Colonic mucosa (tissue), 4 donors: ENCODE data around the gene CACFD1. TPM values are rescaled to one million over a fixed set of nuclear protein-coding genes. Genes with fewer than 3 reads are reported as not detected.

Source experiments
- DNase-seq: peaks from one replicate; pipeline ENCODE4 v3.0.0-alpha.2; 2020
- H3K27ac ChIP-seq: fragments of 200-600 bp; one replicate; pipeline ENCODE4 v1.8.0; 2021
- H3K27me3 ChIP-seq: fragments of 200-600 bp; one replicate; pipeline ENCODE4 v1.8.0; 2021
- H3K36me3 ChIP-seq: fragments of 200-600 bp; one replicate; pipeline ENCODE4 v1.8.0; 2021
- H3K4me1 ChIP-seq: fragments of 200-600 bp; one replicate; pipeline ENCODE4 v1.8.0; 2021; ENCODE audit warnings: mild to moderate bottlenecking
- H3K4me3 ChIP-seq: fragments of 200-600 bp; one replicate; pipeline ENCODE4 v1.8.0; 2021
- H3K9ac ChIP-seq, 2 donors: one replicate each; pipeline ENCODE4 v1.7.0; 2013; ENCODE audit warnings: control low read depth in 2 of 2, low read depth in 2 of 2, low read length in 2 of 2
- H3K9me3 ChIP-seq: fragments of 200-600 bp; one replicate; pipeline ENCODE4 v1.8.0; 2021
- intact Hi-C: fragments of 100-400 bp; cut with DNase I; formaldehyde crosslinking; loops from one replicate; pipeline ENCODE4 v1.14.1; 2022
- total RNA-seq, 2 donors: library from RNA; stranded (reverse); fragmentation: NEBNext Ultra II Directional in 1 of 2; extraction: Animal tissue kit (Norgen Biotek cat#: 25700) in 1 of 2; gene quantifications; one replicate each; pipeline ENCODE4 v1.2.1, GENCODE V29; 2021
- TF ChIP-seq, protein P1 (sequence below): fragments of 200-600 bp; IDR thresholded peaks from one replicate; pipeline ENCODE4 v1.8.0; 2022; ENCODE audit warnings: antibody characterized with exemption, mild to moderate bottlenecking
- donor health status: healthy.
- donor health status: DM: no; HTN: no; CAD: no.
- donor health status: DM: no; HTN: no; CAD: no.

Gene CACFD1
- total RNA-seq, 2 donors from 2014 or later: 56.8 to 60.7 TPM

GRCh38 chr9:133421615-133422542 lies 37.9 kb upstream of the CACFD1 start, which contains the start of gene ADAMTS13:
Gene ADAMTS13 (plus strand): TSS chr9:133422367. CDS start chr9:133422444, 77 bp downstream.
- Histone ChIP-seq H3K4me3 (no peak within 1 kb of the TSS), H3K9me3 (no peaks in the 10 kb centered on the region), H3K27ac (no peak within 1 kb of the TSS), H3K27me3 (no peaks in the 10 kb centered on the region), H3K36me3 (no peaks in the 10 kb centered on the region), H3K9ac (peak within 1 kb of the TSS; percentile 8 to 19), H3K4me1 (no peaks in the 10 kb centered on the region)
- no peak for DNase-seq
- TF ChIP-seq, protein P1, sequence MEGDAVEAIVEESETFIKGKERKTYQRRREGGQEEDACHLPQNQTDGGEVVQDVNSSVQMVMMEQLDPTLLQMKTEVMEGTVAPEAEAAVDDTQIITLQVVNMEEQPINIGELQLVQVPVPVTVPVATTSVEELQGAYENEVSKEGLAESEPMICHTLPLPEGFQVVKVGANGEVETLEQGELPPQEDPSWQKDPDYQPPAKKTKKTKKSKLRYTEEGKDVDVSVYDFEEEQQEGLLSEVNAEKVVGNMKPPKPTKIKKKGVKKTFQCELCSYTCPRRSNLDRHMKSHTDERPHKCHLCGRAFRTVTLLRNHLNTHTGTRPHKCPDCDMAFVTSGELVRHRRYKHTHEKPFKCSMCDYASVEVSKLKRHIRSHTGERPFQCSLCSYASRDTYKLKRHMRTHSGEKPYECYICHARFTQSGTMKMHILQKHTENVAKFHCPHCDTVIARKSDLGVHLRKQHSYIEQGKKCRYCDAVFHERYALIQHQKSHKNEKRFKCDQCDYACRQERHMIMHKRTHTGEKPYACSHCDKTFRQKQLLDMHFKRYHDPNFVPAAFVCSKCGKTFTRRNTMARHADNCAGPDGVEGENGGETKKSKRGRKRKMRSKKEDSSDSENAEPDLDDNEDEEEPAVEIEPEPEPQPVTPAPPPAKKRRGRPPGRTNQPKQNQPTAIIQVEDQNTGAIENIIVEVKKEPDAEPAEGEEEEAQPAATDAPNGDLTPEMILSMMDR: no peak
- intact Hi-C loops: no loop called here

DNA sequence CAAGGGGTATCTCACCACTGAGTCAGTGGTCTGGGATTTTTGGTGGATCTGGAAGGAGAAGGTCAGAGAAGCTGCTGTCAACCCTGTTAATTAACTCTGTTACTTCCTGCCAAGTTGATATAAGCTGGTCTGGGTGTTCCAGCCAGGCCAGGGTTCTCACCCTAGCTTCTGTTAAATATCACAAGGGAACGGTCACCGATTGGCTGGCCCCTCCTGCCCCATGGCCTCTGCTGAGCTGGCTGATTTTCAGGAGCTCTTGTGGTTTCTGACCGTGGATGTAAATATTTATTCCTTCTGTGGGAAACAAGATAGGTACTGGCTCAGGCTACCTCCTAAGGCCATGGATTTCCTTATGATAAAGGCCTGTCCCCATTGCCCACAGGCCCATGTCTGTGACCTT lies 36.6 kb upstream of the CACFD1 start:
- H3K4me1 ChIP-seq: peaks cover 2% of the 10 kb centered on the region

GRCh38 chr9:133424187-133424586 lies 35.6 kb upstream of the CACFD1 start:
- no peak for DNase-seq
- TF ChIP-seq, protein P1: no peak
- no peak overlapping the region for H3K27ac ChIP-seq
- H3K4me3 ChIP-seq: no peak overlapping the region
- H3K9me3 ChIP-seq: no peaks in the 10 kb centered on the region
- H3K27me3 ChIP-seq: no peaks in the 10 kb centered on the region
- H3K4me1 ChIP-seq: peaks cover 2% of the 10 kb centered on the region
- intact Hi-C loops: no loop called here
- no peak overlapping the region for H3K9ac ChIP-seq
- H3K36me3 ChIP-seq: no peaks in the 10 kb centered on the region

More for the DNA sequence above, 36.6 kb upstream of the CACFD1 start:
- intact Hi-C loops: no loop called here
- Histone ChIP-seq H3K27ac (no peak overlapping the region), H3K36me3 (no peaks in the 10 kb centered on the region), H3K9me3 (no peaks in the 10 kb centered on the region), H3K4me3 (no peak overlapping the region), H3K27me3 (no peaks in the 10 kb centered on the region), H3K9ac (no peak overlapping the region)
- TF ChIP-seq, protein P1: no peak
- DNase-seq: no peak

- H3K27me3 ChIP-seq: no peaks in the 10 kb centered on the region
- intact Hi-C loops: no loop called here
- H3K9ac ChIP-seq: no peak overlapping the region
- TF ChIP-seq, protein P1: no peak
- H3K9me3 ChIP-seq: no peaks in the 10 kb centered on the region
- no peak overlapping the region for H3K4me3 ChIP-seq
- no peak for DNase-seq
- H3K36me3 ChIP-seq: no peaks in the 10 kb centered on the region
- no peak overlapping the region for H3K27ac ChIP-seq
- peaks cover 2% of the 10 kb centered on the region for H3K4me1 ChIP-seq
These were observed 34.6 kb upstream of the CACFD1 start for GRCh38 chr9:133425049-133425632.

DNA sequence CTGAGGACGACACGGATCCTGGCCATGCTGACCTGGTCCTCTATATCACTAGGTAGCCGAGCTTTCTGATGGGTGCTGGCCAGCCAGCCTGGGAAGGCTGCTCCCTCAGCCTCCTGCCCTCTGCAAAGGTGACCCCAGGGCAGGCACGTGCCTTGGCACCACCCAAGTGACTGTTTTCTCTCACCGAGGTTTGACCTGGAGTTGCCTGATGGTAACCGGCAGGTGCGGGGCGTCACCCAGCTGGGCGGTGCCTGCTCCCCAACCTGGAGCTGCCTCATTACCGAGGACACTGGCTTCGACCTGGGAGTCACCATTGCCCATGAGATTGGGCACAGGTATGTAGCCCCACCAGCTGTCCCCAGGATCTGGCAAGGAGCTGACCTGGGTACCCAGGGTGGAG lies 33.8 kb upstream of the CACFD1 start:
- TF ChIP-seq, protein P1: no peak
- Histone ChIP-seq H3K9me3 (no peaks in the 10 kb centered on the region), H3K36me3 (no peaks in the 10 kb centered on the region), H3K9ac (no peak overlapping the region), H3K27me3 (no peaks in the 10 kb centered on the region), H3K4me1 (peaks cover 2% of the 10 kb centered on the region), H3K27ac (no peak overlapping the region), H3K4me3 (no peak overlapping the region)
- DNase-seq: peak; percentile 53
- intact Hi-C loops: no loop called here
